Stimulated activated CD8-positive, alpha-beta memory T cell treated with anti-CD3 and anti-CD28 coated beads, Interleukin-7, amount 100 ng/mL, for 1 hour (primary cell): ENCODE data around the gene WDR26.
"Not testable (repeated sequence)": the region's sequence is repeated elsewhere in the genome, so short reads cannot be mapped to it uniquely, and the experiment has no call there.

Source experiments
- DNase-seq, 2 donors: peaks; one replicate each; pipeline ENCODE4 v3.0.0-alpha.2; 2020; ENCODE audit warnings: low read depth in 2 of 2

Gene WDR26

DNA sequence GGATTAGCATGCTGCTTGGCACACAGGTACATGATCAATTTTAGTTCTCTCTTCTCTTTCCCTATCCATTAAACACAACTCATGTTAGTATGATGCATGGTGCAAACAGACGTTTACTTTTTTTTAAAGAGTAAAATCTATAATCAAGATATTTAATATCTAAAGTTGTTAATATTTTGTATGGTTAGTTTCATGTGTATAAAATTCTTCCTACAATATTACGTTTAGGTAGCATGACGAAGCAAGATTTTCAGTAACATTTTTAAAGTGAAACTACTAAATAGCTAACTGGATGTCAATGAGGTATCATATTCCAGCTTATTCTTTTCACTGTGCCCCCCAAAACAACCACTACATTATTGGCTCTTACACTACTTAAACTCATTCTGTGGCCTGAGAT is 41.3 kb downstream of the WDR26 start:
- no peak for DNase-seq

DNA sequence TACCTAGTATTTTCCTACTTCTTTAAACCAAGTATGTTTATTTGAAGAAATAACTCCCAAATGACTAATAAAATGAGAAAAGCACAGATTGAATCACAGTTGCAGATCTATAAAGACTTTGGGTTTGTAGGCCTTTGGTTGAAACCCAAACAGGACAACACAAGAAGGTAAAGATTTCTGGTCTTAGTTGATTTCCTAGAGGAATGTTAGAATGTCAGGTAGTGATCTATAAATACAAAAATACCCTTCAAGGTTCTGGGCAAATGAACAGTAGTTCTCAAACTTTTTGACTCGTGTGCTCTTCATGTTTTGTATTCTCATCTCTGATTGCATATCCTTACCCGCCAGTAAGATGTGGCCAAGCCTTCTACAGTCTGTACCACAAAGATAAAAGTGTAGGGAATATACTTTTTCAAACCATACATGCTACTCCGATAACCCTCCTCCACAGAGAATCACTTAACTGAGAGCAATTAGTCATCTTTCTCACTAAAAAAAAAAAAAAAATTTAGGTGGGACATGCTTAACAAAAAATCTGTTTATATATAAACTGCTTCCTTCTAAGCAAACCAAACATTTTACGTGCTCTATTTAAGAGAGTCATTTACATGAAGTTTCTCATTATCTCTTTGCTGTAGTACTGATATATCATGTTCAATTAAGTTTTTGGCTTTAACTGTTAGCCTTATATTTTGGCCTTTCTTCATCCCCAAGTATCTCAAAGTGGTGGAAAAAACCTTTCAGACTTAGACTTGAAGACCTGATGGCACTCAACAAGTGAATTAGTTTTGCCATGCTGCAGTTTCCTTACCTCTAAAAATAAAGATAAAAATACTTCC is 42.0 kb downstream of the WDR26 start:
- DNase-seq, result no peak

DNA sequence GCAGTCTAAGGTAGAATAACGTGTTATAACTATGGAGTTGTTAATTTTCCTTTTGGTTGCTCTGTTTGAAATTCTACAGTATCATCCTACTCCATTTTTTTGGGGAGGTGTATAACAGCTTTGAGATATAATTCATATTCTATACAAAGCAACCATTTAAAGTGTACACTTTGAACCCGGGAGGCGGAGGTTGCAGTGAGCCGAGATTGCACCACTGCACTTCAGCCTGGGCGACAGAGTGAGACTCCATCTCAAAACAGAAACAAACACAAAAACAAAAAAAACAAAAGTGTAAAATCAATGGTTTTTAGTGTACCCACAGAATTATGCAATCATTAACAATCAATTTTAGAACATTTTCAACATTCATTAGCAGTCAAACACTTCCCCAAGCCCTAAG is 44.1 kb downstream of the WDR26 start:
- no peak for DNase-seq

DNA sequence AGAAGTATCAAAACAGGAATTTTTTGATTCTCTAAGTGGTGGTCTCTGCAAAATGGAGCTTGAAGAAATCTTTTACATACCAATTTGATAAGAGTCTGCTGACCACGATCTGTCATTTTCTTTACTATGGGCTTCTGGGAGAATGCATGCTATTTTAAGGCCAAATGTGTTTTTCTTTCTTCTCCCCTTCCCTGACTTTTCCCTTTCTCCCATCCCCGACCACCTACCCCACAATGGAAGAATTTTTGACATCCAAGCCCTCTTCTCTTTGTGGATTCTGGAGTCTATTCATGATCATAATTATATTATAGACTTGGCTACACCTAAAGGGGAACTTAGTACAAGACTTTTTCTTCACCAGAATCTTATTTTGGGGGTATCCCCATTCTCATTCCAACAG is 46.7 kb downstream of the WDR26 start:
- DNase-seq, result no peak

DNA sequence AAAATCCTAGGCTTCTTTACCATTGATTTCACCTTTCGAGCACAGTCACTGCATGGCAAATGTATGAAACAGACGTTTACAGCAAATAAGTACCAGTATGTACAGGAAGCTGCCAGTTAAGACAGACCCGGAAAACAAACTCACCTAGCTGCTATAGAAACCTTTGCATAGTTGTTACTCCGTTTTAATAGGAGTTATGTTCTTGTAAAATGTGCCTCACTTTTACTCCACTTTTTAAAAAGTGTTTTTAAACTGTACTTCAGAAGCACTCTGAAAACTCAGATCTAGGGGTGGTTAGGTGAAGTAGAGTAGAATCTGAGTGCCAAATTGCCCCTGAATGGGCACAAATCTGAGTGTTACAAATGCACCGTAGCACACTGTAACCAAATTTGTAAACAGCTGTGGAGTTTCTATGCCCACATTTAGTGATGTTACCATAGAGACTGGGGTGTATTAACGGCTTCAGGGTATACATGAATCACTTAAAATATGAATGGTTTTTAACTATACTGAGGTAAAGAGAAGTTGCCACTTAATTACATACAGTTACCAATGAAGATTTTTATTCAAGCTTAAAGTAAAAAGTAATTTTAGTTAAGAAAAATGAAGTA is 47.2 kb downstream of the WDR26 start:
- no peak for DNase-seq

DNA sequence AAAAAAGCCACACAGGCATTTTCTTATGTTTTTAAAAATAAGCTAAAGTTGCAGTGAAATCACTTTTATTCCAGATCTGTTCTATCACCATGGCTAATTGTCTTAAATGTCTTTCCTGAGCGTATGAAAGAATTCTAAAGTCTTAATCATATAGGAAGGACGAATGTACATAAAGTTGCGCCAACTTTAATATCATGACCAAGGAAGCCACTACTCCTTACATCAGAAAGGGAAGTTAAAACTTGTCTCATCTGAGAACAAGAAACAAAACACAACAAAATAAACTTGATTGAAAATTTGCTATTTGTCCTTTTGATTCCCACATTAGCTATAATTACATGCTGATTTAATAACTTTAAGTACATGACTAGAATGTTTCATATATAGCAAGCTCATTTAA is 51.4 kb downstream of the WDR26 start:
- DNase-seq, result no peak

GRCh38 chr1:224381880-224382548 is 52.6 kb downstream of the WDR26 start:
- no peak for DNase-seq

DNA sequence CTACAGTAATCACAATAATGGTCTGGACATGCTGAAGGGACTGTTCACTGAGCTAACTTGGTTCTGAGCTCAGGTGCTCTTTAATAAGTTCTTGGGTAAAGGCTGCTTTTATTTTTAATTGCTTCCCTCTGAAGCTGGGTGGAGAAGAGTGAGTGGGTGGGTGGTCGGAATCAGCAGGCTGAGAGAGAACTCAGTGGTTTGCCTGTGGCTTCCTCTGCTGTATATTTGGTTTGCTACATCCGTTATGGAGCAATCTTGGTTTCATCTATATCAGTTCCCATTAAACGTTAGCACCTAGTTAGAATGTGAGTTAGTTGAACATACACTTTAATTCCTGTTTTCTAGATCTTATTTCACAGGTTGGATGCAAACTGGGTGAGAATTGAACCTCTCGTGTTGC is 54.6 kb downstream of the WDR26 start:
- peak; percentile 9 to 17 for DNase-seq

DNA sequence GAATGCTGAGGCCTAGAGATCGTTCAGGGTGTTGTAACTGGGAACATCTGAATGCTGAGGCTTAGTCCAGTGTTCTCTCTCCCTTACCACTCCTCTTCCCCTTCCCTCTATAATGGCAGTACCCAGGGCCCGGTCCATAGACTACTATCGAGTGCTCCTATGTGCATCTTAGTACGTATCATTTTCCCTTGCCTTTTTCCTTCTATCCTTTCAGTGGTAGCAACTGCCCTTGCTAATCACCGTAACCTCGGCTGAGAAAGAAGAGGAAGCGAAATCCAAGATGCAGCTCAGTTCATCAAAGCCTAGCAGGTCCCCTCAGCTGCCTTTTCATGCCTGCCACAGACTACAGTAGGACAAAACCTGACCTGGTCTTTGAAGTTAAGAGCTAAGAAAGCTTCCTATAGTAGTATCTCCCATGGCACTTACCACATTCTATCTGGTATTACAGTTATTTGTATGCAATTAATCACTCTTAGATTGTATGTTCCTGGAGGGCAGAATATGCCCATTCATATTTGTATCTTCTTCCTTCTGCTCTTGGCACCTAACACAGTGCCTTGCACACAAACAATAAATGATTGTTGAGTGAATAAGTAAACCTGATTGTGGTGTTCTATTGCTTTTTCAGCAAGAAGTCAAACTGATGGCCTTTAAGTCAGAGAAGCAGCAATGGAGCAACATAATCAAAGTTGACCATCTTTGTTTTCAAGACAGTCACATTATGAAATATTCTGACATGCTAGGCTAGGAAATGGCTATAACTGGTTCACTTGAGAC is 55.6 kb downstream of the WDR26 start:
- no peak for DNase-seq

- DNase-seq, result no peak
Observed at GRCh38 chr1:224377676-224378006, 57.0 kb downstream of the WDR26 start.

DNA sequence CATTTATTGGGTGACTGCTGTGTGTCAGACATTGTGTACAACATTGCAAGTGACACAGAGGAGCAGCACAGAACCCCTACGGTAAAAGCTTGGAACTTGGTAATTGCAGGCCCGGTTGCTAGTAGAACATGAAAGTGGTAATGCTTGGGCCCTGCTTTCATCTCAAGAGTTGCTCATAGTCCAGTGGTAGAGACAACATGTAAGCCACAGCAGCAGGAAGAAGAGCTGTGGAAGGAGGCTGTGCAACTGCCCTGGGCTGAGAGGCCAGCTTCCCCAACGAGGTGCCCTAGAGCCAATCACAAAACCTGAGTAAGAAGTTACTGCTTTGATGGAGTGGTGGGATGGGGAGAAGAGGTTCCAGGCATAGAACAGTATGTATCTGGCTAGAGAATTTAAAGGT is 59.5 kb downstream of the WDR26 start:
- DNase-seq, result no peak

- DNase-seq, result no peak
Observed at GRCh38 chr1:224373008-224373590, 61.5 kb downstream of the WDR26 start.

DNA sequence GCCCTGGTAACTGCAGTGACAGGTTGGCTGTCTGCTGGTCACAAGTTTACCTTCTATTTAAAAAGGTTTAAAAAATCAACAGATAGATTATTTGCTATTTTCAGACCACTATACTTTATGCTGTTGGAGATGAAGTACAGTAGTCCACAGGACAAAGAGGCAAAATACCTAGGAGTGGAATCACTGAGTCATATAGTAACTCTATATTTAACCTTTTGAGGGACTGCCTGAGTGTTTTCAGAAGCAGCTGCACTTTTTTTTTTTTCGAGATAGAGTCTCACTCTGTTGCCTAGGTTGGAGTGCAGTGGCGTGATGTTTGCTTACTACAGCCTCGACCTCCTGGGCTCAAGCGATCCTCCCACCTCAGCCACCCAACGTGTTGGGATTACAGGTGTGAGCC is 66.2 kb downstream of the WDR26 start:
- DNase-seq, result no peak

DNA sequence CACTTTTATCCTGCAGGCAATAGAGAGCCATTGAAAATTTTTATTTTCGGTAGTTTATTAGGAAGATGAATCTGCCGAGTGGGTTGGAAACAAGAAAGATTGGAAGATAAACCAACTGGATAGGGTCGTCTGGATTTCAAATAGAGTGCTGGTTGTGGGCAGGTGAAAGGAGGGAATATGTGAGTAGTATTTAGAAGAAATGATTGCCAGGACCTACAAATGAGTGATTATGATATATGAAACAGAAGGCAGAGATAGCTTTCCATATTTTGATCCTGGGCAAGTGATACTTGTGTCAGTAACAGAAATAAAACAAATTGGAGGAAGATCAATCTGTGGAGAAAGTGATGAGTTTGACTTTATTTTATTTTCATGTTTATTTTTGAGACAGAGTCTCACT is 75.4 kb downstream of the WDR26 start:
- DNase-seq, result no peak

- no peak for DNase-seq
Observed at GRCh38 chr1:224358237-224358636, 76.4 kb downstream of the WDR26 start.

GRCh38 chr1:224357626-224358124 is 76.9 kb downstream of the WDR26 start:
- DNase-seq, result no peak

GRCh38 chr1:224356685-224357625 is 77.6 kb downstream of the WDR26 start, which contains the start of gene CNIH4:
CNIH4 (plus strand) TSS chr1:224356879; CDS start chr1:224356925, 46 bp downstream.
- DNase-seq, result peak; percentile 70 to 82

- no peak for DNase-seq
Observed at GRCh38 chr1:224353975-224354925, 80.3 kb downstream of the WDR26 start.

DNA sequence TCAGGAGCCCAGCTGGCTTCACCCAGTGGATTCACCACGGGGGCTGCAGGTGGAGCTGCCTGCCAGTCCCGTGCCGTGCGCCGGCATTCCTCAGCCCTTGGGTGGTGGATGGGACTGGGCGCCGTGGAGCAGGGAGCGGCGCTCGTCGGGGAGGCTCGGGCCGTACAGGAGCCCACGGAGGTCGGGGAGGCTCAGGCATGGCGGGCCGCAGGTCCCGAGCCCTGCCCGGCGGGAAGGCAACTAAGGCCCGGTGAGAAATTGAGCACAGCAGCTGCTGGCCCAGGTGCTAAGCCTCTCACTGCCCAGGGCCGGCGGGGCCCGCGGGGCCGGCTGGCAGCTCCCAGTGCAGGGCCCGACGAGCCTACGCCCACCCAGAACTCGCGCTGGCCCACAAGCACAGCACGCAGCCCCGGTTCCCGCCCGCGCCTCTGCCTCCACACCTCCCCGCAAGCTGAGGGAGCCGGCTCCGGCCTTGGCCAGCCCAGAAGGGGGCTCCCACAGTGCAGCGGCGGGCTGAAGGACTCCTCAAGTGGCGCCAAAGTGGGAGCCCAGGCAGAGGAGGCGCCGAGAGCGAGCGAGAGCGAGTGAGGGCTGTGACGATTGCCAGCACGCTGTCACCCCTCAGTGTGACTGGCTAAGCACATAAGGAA is 82.0 kb downstream of the WDR26 start:
- DNase-seq, result not testable (repeated sequence)
